Measurements from ENCODE around the gene PLCD3.
"Not testable (repeated sequence)": the region's sequence is repeated elsewhere in the genome, so short reads cannot be mapped to it uniquely, and the experiment has no call there.

PLCD3 gene

DNA sequence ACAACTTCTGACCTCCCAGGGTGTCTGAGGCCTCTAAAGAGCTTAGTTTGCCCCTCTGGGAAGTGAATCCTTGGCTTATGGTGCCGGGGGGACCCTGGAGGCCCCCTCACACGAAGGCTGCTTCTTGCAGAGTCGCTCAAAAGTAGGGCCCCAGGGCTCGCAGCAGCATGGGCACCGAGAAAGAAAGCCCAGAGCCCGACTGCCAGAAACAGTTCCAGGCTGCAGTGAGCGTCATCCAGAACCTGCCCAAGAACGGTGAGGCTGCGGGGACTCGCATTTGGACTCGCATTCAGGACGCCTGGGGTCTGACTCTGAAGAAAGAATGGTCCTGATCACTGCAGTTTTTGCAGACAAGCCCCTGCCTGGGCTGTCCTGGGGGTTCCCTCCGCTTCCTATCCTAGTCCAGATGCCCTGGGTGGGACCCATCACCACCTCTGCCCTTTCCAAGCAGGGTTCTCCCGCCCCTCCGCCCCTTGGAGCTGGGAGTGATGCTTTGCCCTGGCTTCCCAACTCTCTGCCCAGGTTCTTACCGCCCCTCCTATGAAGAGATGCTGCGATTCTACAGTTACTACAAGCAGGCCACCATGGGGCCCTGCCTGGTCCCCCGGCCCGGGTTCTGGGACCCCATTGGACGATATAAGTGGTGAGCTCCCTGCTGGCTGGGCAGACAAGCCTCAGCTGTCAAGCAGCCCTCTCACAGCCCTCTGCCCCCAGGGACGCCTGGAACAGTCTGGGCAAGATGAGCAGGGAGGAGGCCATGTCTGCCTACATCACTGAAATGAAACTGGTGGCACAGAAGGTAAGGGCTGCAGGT, 3.9 kb upstream of the PLCD3 start:
- no peak for DNase-seq (ENCODE audit: low read depth in 2 of 2, low spot score in 1 of 2)

GRCh38 chr17:45135192-45135977, 3.1 kb upstream of the PLCD3 start, which contains the start of gene ACBD4:
ACBD4 (plus strand) TSS chr17:45135687; CDS start chr17:45136145, 458 bp downstream.
- peak; percentile 96 for DNase-seq (ENCODE audit: low read depth in 2 of 2, low spot score in 1 of 2)

DNA sequence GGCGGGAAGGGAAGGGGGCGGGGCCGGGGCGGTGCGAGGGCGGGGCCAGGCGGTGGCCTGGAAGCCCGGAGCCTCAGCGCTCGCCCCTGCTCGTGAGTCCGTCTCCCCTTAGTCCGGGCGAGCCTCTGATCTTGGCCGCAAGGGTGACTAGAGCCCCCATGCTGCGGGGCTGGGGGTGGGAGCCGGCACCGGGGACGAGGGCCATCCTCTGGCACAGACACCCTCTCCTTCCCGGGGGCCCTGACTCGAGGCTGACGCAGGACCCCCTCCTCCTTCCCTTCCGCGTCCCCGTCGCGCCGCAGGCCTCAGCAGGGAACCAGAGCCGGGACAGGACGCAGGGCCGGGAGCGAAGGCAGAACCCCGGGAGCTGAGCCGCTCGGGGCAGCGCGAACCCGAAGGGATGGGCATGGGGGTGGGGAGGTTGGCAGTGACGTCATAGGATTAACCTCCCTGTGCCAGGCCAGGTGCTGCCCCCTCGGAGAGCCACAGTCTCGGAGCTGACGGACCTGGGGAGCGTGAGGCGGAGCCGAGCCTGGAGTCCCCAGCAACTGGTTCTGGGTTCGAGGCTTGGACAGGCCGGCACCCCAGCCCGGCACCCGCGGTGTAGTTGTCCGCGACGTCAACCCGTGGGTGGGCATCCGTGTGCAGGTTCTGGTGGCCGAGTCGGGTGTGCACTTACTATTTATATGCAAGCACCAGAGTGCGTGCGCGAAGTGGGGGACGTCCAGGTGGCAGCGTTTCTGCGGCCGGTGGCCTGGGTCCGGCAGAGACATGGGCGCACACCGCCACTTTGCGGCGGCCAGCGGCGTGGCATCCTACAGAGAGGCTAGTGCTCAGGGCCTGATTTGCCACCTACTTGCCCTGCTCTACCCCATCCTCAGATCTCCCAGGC, 503 bp upstream of the PLCD3 start:
- DNase-seq (ENCODE audit: low read depth in 2 of 2, low spot score in 1 of 2): peak in 1 of 2 donors; percentile 49

DNA sequence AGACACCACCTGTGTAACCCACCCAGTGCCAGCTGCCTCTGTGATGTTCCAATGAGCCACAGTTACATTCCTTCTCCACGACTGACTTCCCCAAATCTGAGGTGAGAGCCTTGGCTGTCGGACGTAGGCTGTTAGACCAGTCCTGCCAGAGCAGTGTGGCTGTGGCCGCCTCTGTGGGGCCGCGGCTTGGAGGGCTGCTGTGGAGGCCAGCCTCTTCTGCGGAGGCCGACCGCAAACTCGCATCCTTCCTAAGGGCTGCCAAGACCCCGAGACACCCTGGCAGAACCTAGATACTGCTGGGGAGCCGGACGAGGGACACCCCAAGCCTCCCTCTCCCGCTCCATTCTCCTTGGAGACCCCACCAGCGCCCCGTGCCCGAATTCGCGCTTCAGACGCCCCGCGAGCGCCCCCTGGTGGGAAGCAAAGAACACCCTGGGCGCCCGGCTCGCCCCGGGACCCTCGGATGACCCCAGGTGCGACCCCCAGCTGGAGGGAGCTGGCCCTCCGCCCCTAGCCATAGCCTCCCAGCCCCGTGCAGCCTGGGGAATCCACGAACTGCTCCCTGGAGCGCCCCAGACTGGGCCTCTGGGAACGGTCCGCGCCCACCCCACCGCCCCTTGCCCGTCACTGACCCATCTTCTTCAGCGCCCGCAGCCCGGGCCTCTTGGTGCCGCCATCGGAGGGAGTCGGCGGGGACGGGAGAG, 547 bp downstream of the PLCD3 start:
- no peak for DNase-seq (ENCODE audit: low read depth in 2 of 2, low spot score in 1 of 2)

DNA sequence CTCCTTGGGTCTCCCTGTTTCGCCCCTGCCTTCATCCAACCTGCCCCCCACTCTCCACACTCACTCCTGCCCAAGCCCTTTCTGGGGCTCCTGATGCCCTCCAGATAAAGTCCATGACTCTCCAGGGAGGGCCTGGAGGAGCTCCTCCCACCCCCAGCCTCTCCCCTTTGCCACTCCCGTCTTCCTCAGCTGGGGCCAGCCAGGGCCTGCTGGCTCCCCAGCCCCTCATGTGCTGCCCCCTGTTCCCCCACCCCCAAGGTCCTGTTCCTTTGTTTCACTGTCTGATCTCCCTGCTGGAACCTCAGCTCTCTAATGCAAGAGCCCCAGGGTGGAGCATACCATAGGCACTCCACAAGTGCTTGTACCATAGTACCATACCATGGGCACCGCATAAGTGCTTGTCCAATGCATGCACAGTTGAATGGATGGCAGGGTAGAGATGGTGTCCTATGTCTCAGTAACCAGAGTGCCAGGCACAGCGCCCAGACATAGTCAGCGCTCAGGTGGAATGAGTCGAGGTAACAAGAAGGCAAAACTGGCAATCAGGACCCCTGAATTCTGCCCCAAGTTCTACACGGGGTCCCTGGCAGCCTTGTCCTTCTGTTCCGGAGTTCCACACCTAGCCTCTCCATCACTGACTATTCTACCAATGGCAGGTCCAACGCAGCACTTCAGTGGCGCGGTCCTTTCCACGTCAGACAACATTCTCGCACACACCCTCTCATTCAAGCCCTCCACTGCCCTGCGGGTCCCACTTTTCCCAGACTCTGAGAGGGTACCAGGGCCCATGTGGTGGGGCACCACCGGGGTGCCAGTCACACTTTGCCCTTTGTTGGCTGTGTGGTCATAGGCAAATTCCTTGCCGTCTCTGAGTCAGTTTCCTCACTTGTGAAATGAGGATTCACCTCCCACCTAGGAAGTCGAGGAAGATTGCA, 1.4 kb downstream of the PLCD3 start:
- DNase-seq (ENCODE audit: low read depth in 2 of 2, low spot score in 1 of 2): no peak

- DNase-seq (ENCODE audit: low read depth in 2 of 2, low spot score in 1 of 2): no peak
Observed at GRCh38 chr17:45129940-45130680, 2.2 kb downstream of the PLCD3 start.

GRCh38 chr17:45129426-45129939, 2.8 kb downstream of the PLCD3 start:
- no peak for DNase-seq (ENCODE audit: low read depth in 2 of 2, low spot score in 1 of 2)

- DNase-seq (ENCODE audit: low read depth in 2 of 2, low spot score in 1 of 2): no peak
Observed at GRCh38 chr17:45128989-45129388, 3.3 kb downstream of the PLCD3 start.

GRCh38 chr17:45128331-45128730, 4.0 kb downstream of the PLCD3 start:
- DNase-seq (ENCODE audit: low read depth in 2 of 2, low spot score in 1 of 2): no peak

DNA sequence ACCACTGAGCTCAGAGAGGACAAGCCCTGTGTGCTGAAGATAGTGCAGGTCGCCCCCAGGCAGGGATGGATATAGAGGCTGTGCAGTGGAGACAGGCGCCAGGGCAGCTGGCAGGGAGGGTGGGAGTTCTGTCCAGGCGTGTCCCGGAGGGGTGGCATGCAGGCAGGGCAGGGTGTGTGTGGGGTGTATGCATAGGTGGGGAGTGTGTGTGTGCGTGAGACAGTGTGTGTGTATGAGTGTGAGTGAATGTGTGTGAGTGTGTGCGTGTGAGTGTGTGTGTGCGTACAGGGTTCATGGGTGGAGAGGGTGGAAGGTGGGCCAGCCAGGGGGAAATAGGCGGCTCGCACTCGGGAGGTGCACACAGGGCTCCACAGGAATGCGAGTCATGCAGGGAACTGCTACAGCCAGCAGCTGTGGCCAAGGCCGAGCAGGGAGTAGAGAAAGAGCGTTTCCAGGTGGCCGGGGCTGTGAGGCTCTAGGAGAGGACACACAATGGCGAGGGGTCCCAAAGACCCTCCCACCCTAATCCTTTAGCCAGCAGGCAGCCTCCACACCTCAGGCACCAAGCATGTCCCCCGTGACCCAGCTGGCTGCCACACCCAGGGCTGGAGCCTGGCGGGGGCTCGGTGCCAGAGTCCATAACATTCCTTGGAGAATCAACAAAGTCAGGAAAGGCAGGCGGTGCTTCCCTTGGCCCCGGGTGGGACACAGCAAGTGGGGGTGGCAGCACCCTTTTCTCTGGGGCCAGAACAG, 4.6 kb downstream of the PLCD3 start:
- no peak for DNase-seq (ENCODE audit: low read depth in 2 of 2, low spot score in 1 of 2)

- DNase-seq (ENCODE audit: low read depth in 2 of 2, low spot score in 1 of 2): no peak
Observed at GRCh38 chr17:45127207-45127547, 5.1 kb downstream of the PLCD3 start.

DNA sequence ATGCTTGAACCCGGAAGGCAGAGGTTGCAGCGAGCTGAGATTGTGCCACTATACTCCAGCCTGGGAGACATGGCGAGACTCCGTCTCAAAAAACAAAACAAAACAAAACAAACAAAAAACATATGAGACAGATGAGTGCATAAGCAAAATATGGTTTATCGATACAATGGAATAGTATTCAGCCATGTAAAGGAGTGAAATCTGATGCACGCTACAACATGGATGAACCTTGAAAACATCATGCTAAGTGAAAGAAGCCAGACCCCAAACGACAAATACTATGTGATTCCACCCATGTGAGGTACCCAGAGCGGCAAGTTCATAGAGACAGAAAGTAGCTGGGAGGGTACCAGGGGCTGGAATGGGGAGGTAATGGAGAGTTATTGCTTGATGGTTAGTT, 6.8 kb downstream of the PLCD3 start:
- DNase-seq (ENCODE audit: low read depth in 2 of 2, low spot score in 1 of 2): no peak

GRCh38 chr17:45124797-45125122, 7.6 kb downstream of the PLCD3 start:
- DNase-seq (ENCODE audit: low read depth in 2 of 2, low spot score in 1 of 2): not testable (repeated sequence)

DNA sequence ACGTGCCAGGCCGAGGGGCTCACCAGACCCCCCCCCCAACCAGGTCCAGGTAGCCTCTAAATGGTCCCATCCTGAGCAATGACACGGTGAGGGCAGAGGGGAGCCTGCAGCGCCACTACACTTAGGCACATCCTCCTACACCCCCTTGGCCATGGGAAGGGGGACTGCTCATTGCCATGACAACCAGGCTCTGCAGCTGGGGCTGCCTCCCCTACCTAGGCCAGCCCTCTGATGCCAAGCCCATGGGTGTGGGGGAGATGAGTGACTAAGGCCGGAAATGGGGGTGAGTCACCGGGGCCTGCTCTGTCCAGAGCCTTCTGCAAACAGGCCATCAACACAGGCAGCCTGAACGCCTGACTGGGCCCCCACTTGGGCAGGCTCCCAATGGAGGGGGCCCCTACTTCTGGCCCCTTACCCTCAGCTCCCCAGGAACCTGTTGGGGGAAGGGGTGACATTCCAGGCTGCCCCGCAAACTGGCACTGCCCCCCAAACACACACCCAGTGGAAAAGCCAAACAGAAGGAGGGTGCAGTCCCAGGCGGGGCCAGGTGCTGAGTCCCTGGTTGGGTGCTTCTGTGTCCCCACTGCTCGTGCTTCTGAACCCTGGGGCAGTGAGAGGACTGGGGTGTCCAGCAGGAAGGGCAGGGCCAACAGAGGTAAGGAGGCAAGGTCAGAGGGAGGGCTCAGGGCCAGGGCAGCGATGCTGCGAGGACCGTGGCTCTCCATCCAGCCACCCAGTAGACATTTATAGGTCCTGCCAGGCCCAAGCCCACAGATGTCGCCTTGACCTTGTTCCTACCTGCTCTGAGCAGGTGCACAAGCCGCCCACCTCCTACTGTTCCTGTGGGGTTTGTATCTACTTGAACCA, 8.2 kb downstream of the PLCD3 start:
- DNase-seq (ENCODE audit: low read depth in 2 of 2, low spot score in 1 of 2): no peak

- DNase-seq (ENCODE audit: low read depth in 2 of 2, low spot score in 1 of 2): no peak
Observed at GRCh38 chr17:45123076-45123770, 9.1 kb downstream of the PLCD3 start.

GRCh38 chr17:45121055-45121454, 11.3 kb downstream of the PLCD3 start:
- no peak for DNase-seq (ENCODE audit: low read depth in 2 of 2, low spot score in 1 of 2)

GRCh38 chr17:45120558-45120957, 11.8 kb downstream of the PLCD3 start:
- DNase-seq (ENCODE audit: low read depth in 2 of 2, low spot score in 1 of 2): no peak

All from stimulated activated CD8-positive, alpha-beta memory T cell treated with anti-CD3 and anti-CD28 coated beads, Interleukin-4, amount 100 ng/mL, for 1 hour (primary cell).